ENCODE measurements around the gene CDT1.

The CDT1 gene

DNA sequence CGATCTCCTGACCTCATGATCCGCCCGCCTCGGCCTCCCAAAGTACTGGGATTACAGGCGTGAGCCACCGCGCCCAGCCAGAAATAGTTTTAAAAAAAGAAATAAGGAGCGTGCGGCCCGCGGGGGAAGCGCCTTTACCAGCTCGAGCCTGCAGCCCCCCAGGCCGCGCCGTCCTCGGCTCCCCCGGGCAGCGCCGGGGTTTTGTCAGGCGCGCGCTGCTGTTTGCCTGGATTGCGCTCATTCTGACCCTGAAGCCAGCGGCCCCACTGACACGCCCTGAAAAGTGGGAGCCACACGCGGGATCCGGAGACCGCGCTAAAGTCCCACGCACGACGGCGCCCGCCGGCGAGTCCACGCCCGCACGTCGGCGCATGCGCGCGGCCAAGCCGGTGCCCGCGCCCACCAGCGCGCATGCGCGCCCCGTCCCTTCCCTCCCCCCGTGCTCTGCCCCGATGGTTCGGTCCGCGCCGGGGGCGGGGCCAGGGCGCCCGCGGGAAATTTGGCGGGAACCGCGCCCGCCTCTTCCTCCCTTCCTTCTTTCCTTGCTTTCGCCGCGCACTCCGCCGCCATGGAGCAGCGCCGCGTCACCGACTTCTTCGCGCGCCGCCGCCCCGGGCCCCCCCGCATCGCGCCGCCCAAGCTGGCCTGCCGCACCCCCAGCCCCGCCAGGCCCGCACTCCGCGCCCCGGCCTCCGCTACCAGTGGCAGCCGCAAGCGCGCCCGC lies at the start of gene CDT1:
TSS of gene CDT1 (plus strand) at position 526 of the 724 bp plus-strand sequence. CDS start at position 569, 43 bp downstream.
- peak within 1 kb of the TSS; percentile 92 for H3K27ac Mint-ChIP-seq
- no peaks in the 10 kb centered on the region for H3K36me3 Mint-ChIP-seq
- H3K4me1 Mint-ChIP-seq = peaks cover 19% of the 10 kb centered on the region
- H3K9me3 Mint-ChIP-seq = no peaks in the 10 kb centered on the region
- peak within 1 kb of the TSS; percentile 87 for H3K4me3 Mint-ChIP-seq
- no peaks in the 10 kb centered on the region for H3K27me3 Mint-ChIP-seq

DNA sequence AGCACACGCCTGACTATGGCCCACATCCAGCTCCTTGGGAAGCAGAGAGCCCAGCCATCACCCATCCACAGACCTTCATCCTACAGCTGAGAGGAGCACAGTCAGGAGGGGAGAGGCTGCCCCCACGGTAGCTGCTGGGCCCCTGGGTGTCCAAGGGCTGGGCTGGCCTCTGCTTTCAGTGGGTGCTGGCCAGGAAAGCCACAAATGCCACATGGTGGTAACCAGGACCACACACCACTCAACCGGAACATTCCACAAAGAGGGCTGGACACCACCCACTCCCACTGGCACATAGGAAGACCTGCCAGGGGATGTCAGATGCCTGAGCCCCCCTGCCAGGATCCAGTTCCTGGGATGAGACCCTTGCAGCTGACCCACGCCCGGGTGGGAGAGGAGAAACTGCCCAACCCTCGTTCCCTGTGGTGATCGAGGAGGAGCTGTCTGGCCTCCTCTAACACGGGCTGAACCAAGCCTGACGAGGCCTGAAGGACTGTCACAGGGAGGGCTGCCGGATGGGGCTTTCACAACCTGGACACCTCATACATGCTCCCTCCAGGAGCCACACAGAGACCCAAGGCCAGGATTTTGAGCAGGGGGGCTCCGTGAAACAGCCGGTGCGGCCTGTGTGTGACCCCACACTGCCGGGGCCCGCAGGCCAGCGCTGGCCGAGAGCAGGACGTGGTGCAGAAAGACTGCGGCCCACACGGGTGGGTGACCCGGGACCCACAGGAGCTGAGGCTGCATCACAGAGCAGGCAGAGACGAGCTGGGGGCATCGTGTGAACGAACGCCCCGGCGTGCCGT lies 49.3 kb upstream of the CDT1 start:
- no peaks in the 10 kb centered on the region for H3K36me3 Mint-ChIP-seq

DNA sequence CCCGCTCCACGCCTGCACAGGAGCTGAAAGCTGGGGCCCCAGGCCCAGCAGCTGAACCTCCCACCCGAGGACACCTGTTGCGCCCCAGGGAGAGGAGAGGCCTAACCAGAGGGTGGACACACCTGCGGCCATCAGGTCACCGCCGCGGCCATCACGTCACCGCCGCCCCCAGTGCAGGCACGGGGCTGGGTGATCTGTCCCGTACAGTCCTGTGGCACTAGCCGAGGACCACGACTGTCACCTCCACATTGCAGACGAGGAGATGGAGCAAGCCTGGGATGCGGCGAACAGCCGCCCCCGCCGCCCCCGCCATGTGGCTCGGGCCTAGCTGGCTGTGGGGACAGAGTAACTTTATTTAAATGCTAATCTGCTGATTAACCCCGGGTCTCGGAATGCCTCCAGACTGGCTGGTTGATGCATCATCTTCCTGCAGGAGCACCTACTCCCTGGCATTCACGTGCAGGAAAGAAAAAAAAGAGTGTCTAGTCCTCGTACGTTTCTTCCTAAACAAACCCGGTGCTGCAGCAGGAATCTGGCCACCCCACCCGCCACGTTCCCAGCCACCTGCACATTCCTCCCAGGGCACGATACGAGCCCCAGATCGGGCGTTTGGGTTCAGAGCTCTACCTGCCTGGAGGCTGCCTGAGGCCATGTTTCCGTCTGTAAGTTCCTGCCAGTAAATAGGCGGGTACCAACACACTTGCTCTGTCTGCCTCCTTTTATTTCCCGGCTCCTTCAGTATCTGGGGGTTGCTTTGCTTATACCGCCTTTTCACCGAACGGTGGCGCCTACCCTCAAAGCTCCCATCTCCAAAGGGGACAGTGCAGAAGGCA lies 48.5 kb upstream of the CDT1 start:
- Mint-ChIP-seq H3K36me3 (no peaks in the 10 kb centered on the region), H3K4me1 (peaks cover 14% of the 10 kb centered on the region), H3K27ac (no peak overlapping the region), H3K27me3 (no peaks in the 10 kb centered on the region), H3K4me3 (no peak overlapping the region), H3K9me3 (no peaks in the 10 kb centered on the region)

More for the DNA sequence above, 49.3 kb upstream of the CDT1 start:
- Mint-ChIP-seq H3K27me3 (no peaks in the 10 kb centered on the region), H3K4me3 (no peak overlapping the region), H3K4me1 (peaks cover 11% of the 10 kb centered on the region), H3K9me3 (no peaks in the 10 kb centered on the region), H3K27ac (no peak overlapping the region)

DNA sequence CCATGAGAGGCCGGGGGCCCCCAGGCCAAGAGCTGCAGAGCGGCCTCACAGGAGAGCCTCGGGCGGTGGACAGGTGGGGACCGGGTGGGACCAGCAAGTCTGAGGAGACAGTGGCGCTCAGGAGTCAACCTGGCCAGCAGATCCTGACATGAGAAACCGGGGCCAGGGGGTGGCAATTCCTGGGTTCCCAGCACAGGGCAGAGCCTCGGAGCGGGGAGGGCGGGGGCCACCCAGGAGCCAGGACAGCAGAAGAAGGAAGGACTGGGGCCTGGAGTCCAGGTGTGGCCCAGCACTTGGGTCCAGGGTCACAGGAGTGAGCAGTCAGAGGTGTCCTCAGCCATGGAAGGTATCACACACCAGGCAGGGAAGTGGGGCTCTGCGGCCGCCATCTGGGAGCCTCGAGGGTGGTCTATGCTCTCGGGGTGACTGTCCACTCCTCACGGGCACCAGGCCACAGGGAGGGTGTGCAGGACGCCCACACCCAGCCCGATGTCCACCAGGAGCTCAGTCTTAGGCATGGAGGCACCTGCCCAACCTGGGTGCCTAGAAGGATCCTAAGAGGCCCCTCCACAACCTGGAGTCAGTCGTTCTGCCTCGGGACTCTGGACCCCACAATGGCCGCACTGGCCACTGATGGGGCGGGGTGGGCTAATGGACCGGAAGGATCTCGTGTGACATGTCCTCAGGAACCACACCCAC lies 47.7 kb upstream of the CDT1 start:
- no peak overlapping the region for H3K4me3 Mint-ChIP-seq
- H3K9me3 Mint-ChIP-seq = no peaks in the 10 kb centered on the region
- peaks cover 14% of the 10 kb centered on the region for H3K4me1 Mint-ChIP-seq
- no peaks in the 10 kb centered on the region for H3K27me3 Mint-ChIP-seq
- H3K27ac Mint-ChIP-seq = no peak overlapping the region
- no peaks in the 10 kb centered on the region for H3K36me3 Mint-ChIP-seq

DNA sequence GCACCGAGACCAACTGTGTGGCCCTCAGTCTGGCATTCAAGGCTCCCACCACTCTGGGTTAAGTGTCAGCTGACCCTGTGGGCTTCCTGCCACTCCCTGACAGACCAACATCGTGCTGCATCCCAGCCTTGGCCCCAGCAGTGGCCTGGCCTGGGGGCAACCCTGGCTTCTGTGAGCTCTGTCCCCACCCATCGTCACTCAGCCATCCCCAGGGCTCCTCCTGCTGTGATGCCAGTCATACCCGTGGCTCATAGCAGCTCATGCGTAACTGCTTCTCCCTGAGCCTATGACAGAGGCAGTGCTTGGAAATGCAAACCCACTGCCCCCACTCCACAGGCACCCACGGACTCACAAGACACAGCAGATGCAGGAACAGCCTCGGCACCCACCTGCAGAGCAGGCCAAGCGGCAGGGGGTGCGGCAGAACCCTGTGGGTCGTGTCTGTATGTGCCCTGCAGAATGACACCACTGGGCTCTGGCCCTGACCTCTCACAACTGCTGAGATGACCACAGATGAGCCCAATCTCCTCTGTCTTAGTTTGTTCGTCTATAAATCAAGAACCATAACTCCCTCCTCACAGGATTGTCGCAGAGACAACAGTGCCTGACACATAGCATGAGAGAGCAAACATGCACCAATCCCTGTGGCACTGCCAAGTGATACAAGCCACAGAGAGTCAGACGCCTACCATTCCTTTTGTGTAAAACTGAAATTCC lies 45.2 kb upstream of the CDT1 start:
- Mint-ChIP-seq H3K4me3 (no peak overlapping the region), H3K27ac (no peak overlapping the region), H3K36me3 (no peaks in the 10 kb centered on the region), H3K4me1 (peaks cover 17% of the 10 kb centered on the region), H3K27me3 (no peaks in the 10 kb centered on the region), H3K9me3 (no peaks in the 10 kb centered on the region)

DNA sequence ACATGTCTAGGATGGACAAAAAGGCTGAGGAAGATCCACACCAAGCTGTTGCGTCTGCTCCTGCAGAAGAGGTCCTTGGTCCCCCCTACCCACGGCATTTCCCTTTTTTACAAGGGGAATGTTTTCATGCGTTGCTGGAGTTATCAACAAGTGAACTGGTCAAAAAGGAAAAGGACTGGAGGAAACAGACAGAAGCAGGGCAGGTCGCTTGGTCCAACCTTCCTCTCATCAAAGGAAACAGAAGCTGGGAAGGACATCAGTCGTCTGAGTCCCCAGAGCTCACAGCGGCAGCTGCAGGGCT lies 44.7 kb upstream of the CDT1 start:
- Mint-ChIP-seq H3K4me1 (peaks cover 15% of the 10 kb centered on the region), H3K9me3 (no peaks in the 10 kb centered on the region), H3K36me3 (no peaks in the 10 kb centered on the region), H3K27me3 (no peaks in the 10 kb centered on the region), H3K4me3 (peak overlapping the region; percentile 44), H3K27ac (no peak overlapping the region)

DNA sequence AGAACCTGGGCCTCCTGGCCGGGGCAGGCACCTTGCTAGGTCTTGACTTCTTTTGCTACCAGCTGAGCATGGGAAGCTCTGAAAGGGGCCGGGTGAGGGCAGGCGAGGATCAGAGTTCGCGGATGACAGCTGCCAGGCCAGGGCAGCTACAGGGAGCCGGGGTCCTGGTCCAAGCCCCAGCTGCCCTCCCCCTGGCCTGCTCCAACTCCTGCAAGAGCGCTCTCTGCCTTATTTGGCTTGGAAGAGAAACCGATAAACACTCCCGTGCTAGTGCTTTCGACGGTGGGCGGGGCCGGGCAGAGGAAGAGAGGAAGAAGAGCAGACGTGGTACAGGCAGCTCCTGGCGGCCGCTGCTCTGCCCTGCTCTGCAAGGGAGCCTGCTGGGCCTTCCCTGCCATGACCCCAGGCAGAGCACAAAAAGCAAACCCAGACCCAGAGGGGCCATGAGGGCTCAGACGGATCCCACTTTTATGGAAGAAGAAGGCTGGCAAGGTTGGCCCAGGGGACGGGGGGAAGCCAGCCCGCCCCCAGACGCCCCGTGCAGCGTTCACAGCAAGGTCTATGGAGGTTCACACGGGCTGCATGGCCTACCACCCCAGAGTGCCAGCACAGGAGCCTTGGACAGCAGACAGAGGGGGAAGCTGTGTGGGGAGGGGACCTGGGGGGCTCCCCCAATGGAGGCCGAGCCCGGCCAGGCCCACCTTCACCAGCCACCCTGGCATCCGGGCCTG lies 44.2 kb upstream of the CDT1 start:
- Mint-ChIP-seq H3K36me3 (no peaks in the 10 kb centered on the region), H3K27me3 (no peaks in the 10 kb centered on the region), H3K27ac (peak overlapping the region; percentile 8), H3K4me3 (peak overlapping the region; percentile 44), H3K4me1 (peaks cover 15% of the 10 kb centered on the region), H3K9me3 (no peaks in the 10 kb centered on the region)

DNA sequence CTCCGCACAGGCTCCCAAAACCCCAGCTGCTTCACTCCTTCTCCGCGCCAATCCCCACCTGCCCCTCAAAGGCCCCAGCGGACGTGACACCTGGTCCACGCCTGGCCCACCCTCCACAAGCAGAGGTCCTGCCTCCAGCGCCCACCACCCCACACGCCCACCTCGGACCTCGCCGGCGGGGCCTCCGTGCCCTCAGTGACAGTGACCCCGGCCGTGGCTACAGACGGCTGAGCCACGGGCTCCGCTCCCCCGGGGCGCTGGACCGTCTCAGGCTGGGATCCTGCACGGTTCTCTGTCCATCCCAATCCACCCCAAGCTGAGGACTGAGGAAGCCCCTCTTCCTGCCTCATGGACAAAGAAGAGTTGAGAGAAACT lies 43.6 kb upstream of the CDT1 start:
- H3K27ac Mint-ChIP-seq = no peak overlapping the region
- H3K36me3 Mint-ChIP-seq = no peaks in the 10 kb centered on the region
- H3K4me3 Mint-ChIP-seq = no peak overlapping the region
- H3K4me1 Mint-ChIP-seq = peaks cover 15% of the 10 kb centered on the region
- no peaks in the 10 kb centered on the region for H3K9me3 Mint-ChIP-seq
- no peaks in the 10 kb centered on the region for H3K27me3 Mint-ChIP-seq

DNA sequence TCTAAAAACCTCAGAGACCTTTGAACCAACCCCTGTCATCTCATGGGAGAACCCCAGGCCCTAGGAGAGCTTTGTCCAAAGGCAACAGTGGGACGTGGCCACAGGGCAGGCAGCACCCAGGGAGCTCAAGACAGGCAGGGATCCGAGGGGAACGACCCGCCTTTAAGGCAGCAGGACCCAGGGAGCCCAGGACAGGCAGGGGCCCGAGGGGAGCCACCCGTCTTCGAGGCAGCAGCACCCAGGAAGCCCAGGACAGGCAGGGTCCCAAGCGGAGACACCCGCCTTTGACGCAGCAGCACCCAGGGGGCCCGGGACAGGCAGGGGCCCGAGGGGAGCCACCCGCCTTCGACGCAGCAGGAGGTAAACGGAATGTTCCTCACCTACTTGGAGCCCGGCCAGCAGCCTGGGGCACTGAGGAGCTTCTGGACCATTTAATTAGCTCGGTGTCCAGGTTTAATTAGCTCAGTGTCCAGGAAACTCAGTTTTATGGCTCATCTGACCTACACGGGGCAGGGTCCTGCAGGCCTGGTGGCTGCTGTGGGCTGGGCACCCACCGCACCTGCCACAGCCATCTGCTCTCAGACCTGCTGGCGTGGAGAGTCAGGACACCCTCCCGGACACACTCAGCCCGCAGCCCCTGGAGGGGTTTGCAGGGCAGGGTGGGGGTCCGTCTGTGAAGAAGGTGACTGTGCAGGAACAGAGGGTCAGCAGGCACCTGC lies 43.0 kb upstream of the CDT1 start:
- Mint-ChIP-seq H3K4me3 (no peak overlapping the region), H3K9me3 (no peaks in the 10 kb centered on the region), H3K27me3 (no peaks in the 10 kb centered on the region), H3K27ac (no peak overlapping the region), H3K36me3 (no peaks in the 10 kb centered on the region), H3K4me1 (peaks cover 15% of the 10 kb centered on the region)

DNA sequence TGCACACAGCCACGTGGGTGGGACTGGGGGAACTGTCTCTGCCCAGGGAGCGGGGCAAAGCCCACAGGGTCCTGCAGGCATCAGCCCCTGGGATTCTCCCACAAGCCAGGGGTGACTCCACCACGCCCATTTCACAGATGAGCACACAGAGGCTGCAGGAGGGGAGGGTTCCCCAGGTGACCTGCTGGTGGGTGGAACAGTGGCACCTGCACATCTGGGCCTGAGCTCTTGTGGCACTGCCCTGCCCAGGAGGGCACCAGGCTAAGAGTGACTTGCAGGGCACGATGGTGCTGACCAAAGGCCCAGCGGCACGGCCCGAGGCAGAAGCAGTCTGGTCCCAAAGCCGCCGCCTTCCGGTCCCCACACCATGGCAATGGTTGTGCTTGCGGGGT lies 42.5 kb upstream of the CDT1 start:
- Mint-ChIP-seq H3K9me3 (no peaks in the 10 kb centered on the region), H3K36me3 (no peaks in the 10 kb centered on the region), H3K27ac (no peak overlapping the region), H3K27me3 (no peaks in the 10 kb centered on the region), H3K4me1 (peaks cover 19% of the 10 kb centered on the region), H3K4me3 (no peak overlapping the region)

DNA sequence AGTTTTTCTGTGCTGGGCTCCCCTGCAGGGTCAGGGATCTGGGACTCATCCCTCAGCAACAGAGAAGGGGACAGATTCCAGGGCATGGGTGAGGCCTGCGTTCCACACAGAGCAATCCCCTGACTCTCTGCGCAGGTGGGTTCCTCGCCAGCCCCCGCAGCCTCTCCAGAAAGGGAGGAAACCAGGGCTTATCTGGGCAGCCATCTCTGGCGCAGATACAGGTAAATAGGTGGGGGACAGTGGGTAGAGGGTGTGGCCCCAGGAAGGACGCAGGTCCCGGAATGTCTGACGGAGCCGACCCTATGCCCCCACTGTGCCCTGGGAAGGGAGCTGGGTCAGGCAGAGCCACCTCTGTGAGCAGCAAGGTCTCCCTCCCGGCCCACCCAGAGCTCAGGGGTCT lies 41.8 kb upstream of the CDT1 start:
- Mint-ChIP-seq H3K9me3 (no peaks in the 10 kb centered on the region), H3K4me3 (no peak overlapping the region), H3K4me1 (peaks cover 20% of the 10 kb centered on the region), H3K36me3 (no peaks in the 10 kb centered on the region), H3K27me3 (no peaks in the 10 kb centered on the region), H3K27ac (no peak overlapping the region)

DNA sequence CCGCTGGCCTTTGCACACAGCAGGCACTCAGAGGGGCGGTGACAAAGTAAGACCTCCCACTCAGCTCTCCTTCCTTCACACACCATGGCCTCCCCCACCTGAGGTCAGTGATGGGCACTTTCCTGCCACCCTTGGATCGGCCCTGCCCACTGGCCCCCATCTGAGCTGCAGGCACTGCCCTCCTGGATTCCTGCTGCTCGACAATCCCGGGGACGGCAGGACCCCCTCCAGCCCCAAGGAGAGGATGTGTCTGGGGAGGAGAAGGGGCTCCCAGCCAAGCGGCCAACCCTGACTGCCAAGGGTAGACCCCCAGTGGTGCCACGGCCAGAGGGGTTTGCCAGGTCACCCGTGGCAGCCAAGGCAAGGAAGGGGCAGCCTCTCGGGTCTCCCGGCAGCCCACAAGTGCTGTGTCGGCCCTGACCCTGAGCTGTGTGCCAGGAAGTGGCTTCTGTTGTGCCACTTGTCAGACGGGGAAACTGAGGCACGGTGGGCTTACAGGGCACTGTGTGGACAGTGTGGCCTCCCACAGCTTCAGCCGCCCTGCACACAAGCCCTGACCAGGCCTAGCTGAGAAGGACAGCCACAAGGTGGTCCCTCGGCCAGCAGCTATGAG lies 41.2 kb upstream of the CDT1 start:
- H3K4me1 Mint-ChIP-seq = peaks cover 26% of the 10 kb centered on the region
- no peak overlapping the region for H3K27ac Mint-ChIP-seq
- no peaks in the 10 kb centered on the region for H3K9me3 Mint-ChIP-seq
- no peaks in the 10 kb centered on the region for H3K36me3 Mint-ChIP-seq
- no peaks in the 10 kb centered on the region for H3K27me3 Mint-ChIP-seq
- H3K4me3 Mint-ChIP-seq = no peak overlapping the region

DNA sequence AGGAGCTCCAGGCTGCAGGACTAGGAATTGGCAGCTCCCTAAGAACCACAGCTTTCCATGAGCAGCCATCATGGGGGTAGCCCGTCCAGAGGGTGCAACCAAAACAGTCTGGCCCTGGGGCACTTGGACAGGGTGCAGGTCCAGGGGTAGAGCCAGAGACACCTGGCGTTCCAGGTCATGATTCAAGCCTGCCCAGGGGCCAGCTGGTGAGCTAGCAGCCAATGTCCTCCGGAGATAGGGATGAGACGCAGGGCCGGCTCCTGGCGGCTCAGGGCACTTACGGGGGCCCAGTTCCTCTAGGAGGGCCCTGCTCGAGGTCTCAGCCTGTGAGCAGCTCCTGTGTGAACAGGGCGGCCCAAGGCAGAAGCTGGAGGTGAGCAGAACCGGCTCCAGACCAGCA lies 40.6 kb upstream of the CDT1 start:
- H3K4me3 Mint-ChIP-seq = no peak overlapping the region
- H3K27ac Mint-ChIP-seq = no peak overlapping the region
- no peaks in the 10 kb centered on the region for H3K27me3 Mint-ChIP-seq
- H3K9me3 Mint-ChIP-seq = no peaks in the 10 kb centered on the region
- H3K36me3 Mint-ChIP-seq = no peaks in the 10 kb centered on the region
- H3K4me1 Mint-ChIP-seq = peaks cover 27% of the 10 kb centered on the region

Data from activated naive CD4-positive, alpha-beta T cell treated with anti-CD3 and anti-CD28 coated beads, Interleukin-2, amount 50 U/mL, for 24 hours (primary cell).